ENCODE data around the gene ABCA7.

DNA sequence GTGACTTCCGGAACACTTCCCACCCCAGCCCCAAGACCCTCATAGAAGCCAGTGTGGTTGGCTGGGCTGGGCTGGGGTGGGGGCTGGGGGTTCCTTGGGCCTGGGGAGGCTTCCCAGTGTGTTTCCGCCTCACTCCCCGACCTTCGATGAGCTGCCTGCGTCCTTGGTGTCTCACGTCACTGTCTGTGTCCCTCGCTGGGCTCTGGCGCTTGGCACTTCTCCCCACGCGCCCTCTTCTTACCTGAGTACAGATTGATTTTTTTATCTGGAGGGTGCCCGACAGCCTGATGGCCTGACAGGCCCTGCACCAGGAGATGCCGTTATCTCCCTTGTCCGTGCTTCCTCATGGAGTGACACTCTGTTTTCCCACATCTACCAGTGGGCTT is 47.2 kb upstream of the ABCA7 start:
- TF ChIP-seq, protein P1, sequence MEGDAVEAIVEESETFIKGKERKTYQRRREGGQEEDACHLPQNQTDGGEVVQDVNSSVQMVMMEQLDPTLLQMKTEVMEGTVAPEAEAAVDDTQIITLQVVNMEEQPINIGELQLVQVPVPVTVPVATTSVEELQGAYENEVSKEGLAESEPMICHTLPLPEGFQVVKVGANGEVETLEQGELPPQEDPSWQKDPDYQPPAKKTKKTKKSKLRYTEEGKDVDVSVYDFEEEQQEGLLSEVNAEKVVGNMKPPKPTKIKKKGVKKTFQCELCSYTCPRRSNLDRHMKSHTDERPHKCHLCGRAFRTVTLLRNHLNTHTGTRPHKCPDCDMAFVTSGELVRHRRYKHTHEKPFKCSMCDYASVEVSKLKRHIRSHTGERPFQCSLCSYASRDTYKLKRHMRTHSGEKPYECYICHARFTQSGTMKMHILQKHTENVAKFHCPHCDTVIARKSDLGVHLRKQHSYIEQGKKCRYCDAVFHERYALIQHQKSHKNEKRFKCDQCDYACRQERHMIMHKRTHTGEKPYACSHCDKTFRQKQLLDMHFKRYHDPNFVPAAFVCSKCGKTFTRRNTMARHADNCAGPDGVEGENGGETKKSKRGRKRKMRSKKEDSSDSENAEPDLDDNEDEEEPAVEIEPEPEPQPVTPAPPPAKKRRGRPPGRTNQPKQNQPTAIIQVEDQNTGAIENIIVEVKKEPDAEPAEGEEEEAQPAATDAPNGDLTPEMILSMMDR (IDR thresholded peaks at IDR 0.05; ENCODE audit: insufficient read depth, low read length, poor library complexity, severe bottlenecking): no peak
- TF ChIP-seq EZH2phosphoT487 (conservative IDR thresholded peaks at IDR 0.05; ENCODE audit: low read length): no peak

Data from SU-DHL-6 (cell line).